PFSK-1 (cell line): ENCODE data around the gene PLCH2.

ENCODE experiments used
- POLR2AphosphoS5 ChIP-seq: IDR thresholded peaks from 2 replicates; pipeline ENCODE4 v1.6.1; 2012; ENCODE audit warnings: low read depth, mild to moderate bottlenecking, control low read depth, low read length, moderate library complexity
- REST ChIP-seq, 2 experiments: IDR thresholded peaks; 2 replicates each; pipeline versions ENCODE4 v1.6.1 to v1.8.0; 2011 to 2012; ENCODE audit warnings: low read depth in 2 of 2, low read length in 2 of 2, control low read depth in 1 of 2, inconsistent platforms in 1 of 2, mild to moderate bottlenecking in 1 of 2, moderate library complexity in 1 of 2; ENCODE audit not compliant: insufficient read depth in 1 of 2
- TAF1 ChIP-seq: IDR thresholded peaks from 2 replicates; pipeline ENCODE4 v1.6.1; 2012; ENCODE audit warnings: low read length, control low read depth, borderline replicate concordance; ENCODE audit not compliant: insufficient read depth

- no peak for TF ChIP-seq POLR2AphosphoS5
- no peak for TF ChIP-seq TAF1
- no peak for TF ChIP-seq REST (IDR thresholded peaks at IDR 0.05; ENCODE audit: insufficient read depth in 1 of 2, low read depth in 2 of 2, low read length in 2 of 2)
Observed at GRCh38 chr1:2528611-2528965, 52.5 kb downstream of the PLCH2 start.
